ENCODE measurements around the gene SSTR3.

The SSTR3 gene

GRCh38 chr22:37163575-37164504, 48.4 kb downstream of the SSTR3 start:
- DNase-seq = no peak

GRCh38 chr22:37163096-37163489, 49.2 kb downstream of the SSTR3 start:
- no peak for DNase-seq

- DNase-seq = no peak
These were observed 49.8 kb downstream of the SSTR3 start for GRCh38 chr22:37162221-37163095.

GRCh38 chr22:37161443-37161842, 50.8 kb downstream of the SSTR3 start:
- DNase-seq = no peak

- DNase-seq = no peak
These were observed 52.2 kb downstream of the SSTR3 start for GRCh38 chr22:37160027-37160426.

- no peak for DNase-seq
These were observed 53.4 kb downstream of the SSTR3 start for GRCh38 chr22:37158963-37159290.

GRCh38 chr22:37157516-37158285, 54.6 kb downstream of the SSTR3 start:
- no peak for DNase-seq

- DNase-seq = no peak
These were observed 55.4 kb downstream of the SSTR3 start for GRCh38 chr22:37156686-37157435.

- no peak for DNase-seq
These were observed 56.3 kb downstream of the SSTR3 start for GRCh38 chr22:37155971-37156370.

- no peak for DNase-seq
These were observed 57.2 kb downstream of the SSTR3 start for GRCh38 chr22:37154925-37155712.
